IgD-negative memory B cell (primary cell): ENCODE results near the gene PPIC. TPM values are rescaled to one million over a fixed set of nuclear protein-coding genes. Genes with fewer than 3 reads are reported as not detected.
"Not testable (repeated sequence)": the region's sequence is repeated elsewhere in the genome, so short reads cannot be mapped to it uniquely, and the experiment has no call there.

Experiments
- H3K27ac Mint-ChIP-seq, 3 donors: one replicate each; pipeline ENCODE4 v1.8.0; 2020 to 2022; ENCODE audit warnings: mild to moderate bottlenecking in 3 of 3, mixed read lengths in 3 of 3, moderate library complexity in 1 of 3
- H3K27me3 Mint-ChIP-seq: one replicate; pipeline ENCODE4 v1.8.0; 2021; ENCODE audit warnings: mixed read lengths
- H3K36me3 Mint-ChIP-seq: one replicate; pipeline ENCODE4 v1.8.0; 2020; ENCODE audit warnings: mild to moderate bottlenecking, mixed read lengths
- H3K4me1 Mint-ChIP-seq, 3 donors: one replicate each; pipeline ENCODE4 v1.8.0; 2020 to 2022; ENCODE audit warnings: mixed read lengths in 3 of 3, mild to moderate bottlenecking in 1 of 3
- H3K4me3 Mint-ChIP-seq, 4 donors: one replicate each; pipeline ENCODE4 v1.8.0; 2020 to 2022; ENCODE audit warnings: mild to moderate bottlenecking in 4 of 4, mixed read lengths in 4 of 4, moderate library complexity in 3 of 4
- H3K9me3 Mint-ChIP-seq, 3 donors: one replicate each; pipeline ENCODE4 v1.8.0; 2020 to 2021; ENCODE audit warnings: mixed read lengths in 3 of 3, mild to moderate bottlenecking in 1 of 3
- polyA plus RNA-seq: library from polyadenylated mRNA; unstranded; fragments of 300-500 nt; fragmentation: Illumina TruSeq; gene quantifications from one replicate; pipeline ENCODE4 v1.2.3, GENCODE V29; 2021

Gene PPIC
- polyA plus RNA-seq, 1 donor from 2014 or later: not detected

GRCh38 chr5:122985954-122986721 lies 50.4 kb downstream of the PPIC start:
- H3K4me1 Mint-ChIP-seq: peaks cover 10 to 12% (median 11%) of the 10 kb centered on the region in 3 donors
- H3K27ac Mint-ChIP-seq: no peak overlapping the region

GRCh38 chr5:122985006-122985700 lies 51.4 kb downstream of the PPIC start:
- no peaks in the 10 kb centered on the region for H3K9me3 Mint-ChIP-seq
- no peak overlapping the region for H3K4me3 Mint-ChIP-seq
- peaks cover 10 to 12% (median 11%) of the 10 kb centered on the region in 3 donors for H3K4me1 Mint-ChIP-seq
- peaks cover 2% of the 10 kb centered on the region for H3K27me3 Mint-ChIP-seq
- no peak overlapping the region for H3K27ac Mint-ChIP-seq
- peaks cover 2% of the 10 kb centered on the region for H3K36me3 Mint-ChIP-seq

More at GRCh38 chr5:122985954-122986721, 50.4 kb downstream of the PPIC start:
- H3K36me3 Mint-ChIP-seq: no peaks in the 10 kb centered on the region
- no peak overlapping the region for H3K4me3 Mint-ChIP-seq
- no peaks in the 10 kb centered on the region for H3K27me3 Mint-ChIP-seq
- H3K9me3 Mint-ChIP-seq: no peaks in the 10 kb centered on the region

GRCh38 chr5:122984425-122984824 lies 52.1 kb downstream of the PPIC start:
- H3K36me3 Mint-ChIP-seq: peaks cover 2% of the 10 kb centered on the region
- H3K27me3 Mint-ChIP-seq: peaks cover 2% of the 10 kb centered on the region
- H3K4me3 Mint-ChIP-seq: no peak overlapping the region
- no peak overlapping the region for H3K27ac Mint-ChIP-seq
- no peaks in the 10 kb centered on the region for H3K9me3 Mint-ChIP-seq
- H3K4me1 Mint-ChIP-seq: peaks cover 10 to 12% (median 11%) of the 10 kb centered on the region in 3 donors

- Mint-ChIP-seq H3K36me3 (peaks cover 2% of the 10 kb centered on the region), H3K27me3 (peaks cover 2% of the 10 kb centered on the region), H3K4me3 (no peak overlapping the region), H3K27ac (no peak overlapping the region), H3K4me1 (peaks cover 10 to 12% (median 11%) of the 10 kb centered on the region in 3 donors), H3K9me3 (no peaks in the 10 kb centered on the region)
These were observed 54.1 kb downstream of the PPIC start for GRCh38 chr5:122982376-122982775.

- no peak overlapping the region for H3K4me3 Mint-ChIP-seq
These were observed 54.7 kb downstream of the PPIC start for GRCh38 chr5:122981846-122982245.

GRCh38 chr5:122978644-122979297 lies 57.8 kb downstream of the PPIC start:
- H3K9me3 Mint-ChIP-seq: no peaks in the 10 kb centered on the region
- peaks cover 4% of the 10 kb centered on the region for H3K36me3 Mint-ChIP-seq
- H3K27me3 Mint-ChIP-seq: peaks cover 2% of the 10 kb centered on the region
- H3K4me1 Mint-ChIP-seq: no peaks in the 10 kb centered on the region
- H3K4me3 Mint-ChIP-seq: no peak overlapping the region
- no peak overlapping the region for H3K27ac Mint-ChIP-seq

More at GRCh38 chr5:122981846-122982245, 54.7 kb downstream of the PPIC start:
- no peaks in the 10 kb centered on the region for H3K9me3 Mint-ChIP-seq
- H3K36me3 Mint-ChIP-seq: peaks cover 2% of the 10 kb centered on the region
- H3K4me1 Mint-ChIP-seq: peaks cover 8 to 10% (median 10%) of the 10 kb centered on the region in 3 donors
- H3K27me3 Mint-ChIP-seq: peaks cover 2% of the 10 kb centered on the region
- H3K27ac Mint-ChIP-seq: no peak overlapping the region

- no peaks in the 10 kb centered on the region for H3K4me1 Mint-ChIP-seq
- peaks cover 4% of the 10 kb centered on the region for H3K36me3 Mint-ChIP-seq
- no peak overlapping the region for H3K4me3 Mint-ChIP-seq
- no peaks in the 10 kb centered on the region for H3K9me3 Mint-ChIP-seq
- H3K27ac Mint-ChIP-seq: no peak overlapping the region
- H3K27me3 Mint-ChIP-seq: peaks cover 2% of the 10 kb centered on the region
These were observed 58.5 kb downstream of the PPIC start for GRCh38 chr5:122978068-122978467.

GRCh38 chr5:122977319-122977718 lies 59.2 kb downstream of the PPIC start:
- Mint-ChIP-seq H3K9me3 (no peaks in the 10 kb centered on the region), H3K27ac (no peak overlapping the region), H3K36me3 (peaks cover 4% of the 10 kb centered on the region), H3K4me3 (no peak overlapping the region), H3K4me1 (no peaks in the 10 kb centered on the region), H3K27me3 (peaks cover 2% of the 10 kb centered on the region)

GRCh38 chr5:122974251-122974650 lies 62.3 kb downstream of the PPIC start:
- H3K9me3 Mint-ChIP-seq, H3K4me3 Mint-ChIP-seq, H3K27me3 Mint-ChIP-seq, H3K4me1 Mint-ChIP-seq, H3K27ac Mint-ChIP-seq, H3K36me3 Mint-ChIP-seq: not testable (repeated sequence)

GRCh38 chr5:122973759-122974158 lies 62.8 kb downstream of the PPIC start:
- not testable (repeated sequence) for H3K27ac Mint-ChIP-seq, H3K4me3 Mint-ChIP-seq, H3K27me3 Mint-ChIP-seq

More at GRCh38 chr5:122973759-122974158, 62.8 kb downstream of the PPIC start:
- H3K4me1 Mint-ChIP-seq, H3K9me3 Mint-ChIP-seq, H3K36me3 Mint-ChIP-seq: not testable (repeated sequence)

Other genes with a start within 250 kb of the PPIC start
- 2.5 TPM for gene SNX24, start 191.1 kb downstream of the PPIC start, polyA plus RNA-seq
- not detected for gene PRDM6, start 52.5 kb upstream of the PPIC start, polyA plus RNA-seq